ENCODE data around the gene TMEM272. TPM values are rescaled to one million over a fixed set of nuclear protein-coding genes. Genes with fewer than 3 reads are reported as not detected.
A peak's percentile ranks its signal among the peaks of the same experiment; 100 is the strongest.

Gene TMEM272
- total and polyA plus RNA-seq, 9 of the 15 experiments (the other 6 are each of a cell fraction or from before 2014, with no cell fraction given) = 0.04 to 0.16 (median 0.06) TPM; not detected in 2

DNA sequence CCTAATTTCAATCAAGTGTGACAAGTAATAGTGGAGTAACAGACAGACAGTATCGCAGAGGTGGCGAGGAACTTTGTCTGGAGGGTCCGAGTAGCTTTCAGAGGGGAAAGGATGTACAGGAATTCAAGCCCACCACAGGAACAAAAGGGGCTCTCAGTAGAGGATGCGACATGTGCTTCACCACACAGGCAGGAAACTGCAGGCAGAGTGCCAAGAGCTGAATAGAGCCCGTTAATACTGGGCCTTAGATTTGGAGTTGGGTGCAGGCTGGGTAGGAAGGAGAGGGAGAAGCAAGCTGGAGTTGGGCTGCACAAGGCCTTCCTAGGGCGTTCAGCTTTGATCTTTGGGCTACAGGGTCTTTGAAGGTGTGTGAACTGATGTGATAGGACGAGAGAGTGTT lies 18.0 kb upstream of the TMEM272 start:
- no peak overlapping the region for H3K4me2 ChIP-seq (ENCODE audit: insufficient read depth, low read length)
- no TSS peak for BruUV-seq (replicated peaks)
- CTCF ChIA-PET (ENCODE audit: low intra/inter-chr PET ratio) = no interaction called here
- H3K9me3 ChIP-seq (replicated peaks; ENCODE audit: control insufficient read depth, insufficient read depth, low read depth, low read length) = no peaks in the 10 kb centered on the region
- no peak for ATAC-seq
- POLR2A ChIA-PET = interaction anchor here (1.2 kb wide), 1 partner anchor 18 kb away, joined by 3 read pairs; no protein-coding TSS in a partner anchor
- no peak overlapping the region for H3K27ac ChIP-seq (ENCODE audit: extremely low read depth, low read depth, low read length)
- H3K9ac ChIP-seq (ENCODE audit: insufficient read depth in 1 of 2, low read depth in 2 of 2, low read length in 2 of 2) = no peak overlapping the region
- H3K4me1 ChIP-seq (replicated peaks in 1 of 2; ENCODE audit: control insufficient read depth in 2 of 2, insufficient read depth in 2 of 2, low read length in 2 of 2) = no peaks in the 10 kb centered on the region; a peak in 1 of 5 replicates
- in situ Hi-C loops (cut with MboI) (no loop called here), intact Hi-C loops (cut with micrococcal nuclease) (no loop called here)
- 75% methylated on average over 6 of the region's 7 CpGs for WGBS (ENCODE audit: insufficient coverage, low coverage, missing lambda C conversion rate)
- H3K4me3 ChIP-seq = no peak overlapping the region
- H3K9me1 ChIP-seq (ENCODE audit: control insufficient read depth, insufficient read depth, low read length) = no peaks in the 10 kb centered on the region
- DNase-seq (ENCODE audit: extremely low read depth in 1 of 4, low spot score in 3 of 4) = no peak
- no peaks in the 10 kb centered on the region for H3K27me3 ChIP-seq (ENCODE audit: control insufficient read depth in 2 of 2, insufficient read depth in 2 of 2, low read length in 2 of 2)
- FAIRE-seq = no peak
- no peaks in the 10 kb centered on the region for H3K79me2 ChIP-seq (ENCODE audit: control insufficient read depth, insufficient read depth, low read length)
- H4K20me1 ChIP-seq (replicated peaks; ENCODE audit: control insufficient read depth, insufficient read depth, low read length) = no peaks in the 10 kb centered on the region
- H3K36me3 ChIP-seq (ENCODE audit: control insufficient read depth, insufficient read depth, low read length) = no peaks in the 10 kb centered on the region
- TF ChIP-seq FUS (optimal IDR thresholded peaks at IDR 0.05; ENCODE audit: low read depth, low read length) (no peak), ZNF639 (CRISPR knock-in tag; conservative IDR thresholded peaks at IDR 0.05 in 1 of 2, IDR thresholded peaks at IDR 0.05 in 1 of 2) (no peak)
- H2AFZ ChIP-seq (ENCODE audit: low read depth, low read length) = no peak overlapping the region

DNA sequence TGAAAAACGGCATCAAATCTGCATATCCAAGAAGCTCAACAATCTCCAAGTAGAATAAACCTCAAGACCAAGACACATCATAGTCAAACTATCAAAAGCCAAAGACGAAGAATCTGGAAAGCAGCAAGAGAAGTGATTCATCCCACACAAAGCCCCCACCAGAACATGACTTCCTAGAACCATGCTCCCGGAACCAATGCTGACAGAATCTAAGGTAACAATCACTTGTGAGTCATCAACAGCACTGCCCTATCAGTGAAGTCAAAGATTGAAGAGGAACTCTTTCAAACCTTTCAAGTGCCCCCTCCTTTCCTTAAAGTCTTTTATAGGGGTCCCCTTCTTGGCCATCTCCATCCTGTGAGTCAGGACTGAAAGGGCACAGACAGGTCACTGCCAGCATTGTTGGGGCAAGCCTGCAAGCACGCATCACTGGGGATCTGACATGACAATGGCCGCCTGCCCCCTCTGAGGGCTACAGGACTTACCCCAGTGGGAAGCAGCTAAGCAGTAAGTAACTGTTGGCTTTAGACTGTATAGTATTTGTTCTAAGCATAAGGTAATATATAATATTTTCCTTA lies 16.8 kb upstream of the TMEM272 start, which contains the start of gene CCDC70:
TSS of gene CCDC70 (plus strand) at position 247 of the 578 bp plus-strand sequence. CDS start 3,443 bp downstream, outside the sequence.
- ATAC-seq = peak; percentile 65; the same call in 2 of the 3 replicates
- DNase-seq (ENCODE audit: extremely low read depth in 1 of 4, low spot score in 3 of 4) = peak; percentile 19 to 50 (median 29)
- no peak within 1 kb of the TSS for H3K4me2 ChIP-seq (ENCODE audit: insufficient read depth, low read length)
- no peak for TF ChIP-seq KAT7 (CRISPR knock-in tag; IDR thresholded peaks at IDR 0.05; ENCODE audit: borderline replicate concordance)
- TF ChIP-seq MYC (IDR thresholded peaks at IDR 0.05; ENCODE audit: low read depth, low read length) = peak; percentile 20; the same call in 1 of the 2 replicates
- no peak for TF ChIP-seq MYC (CRISPR knock-in tag; IDR thresholded peaks at IDR 0.05; ENCODE audit: borderline replicate concordance, low read depth)
- 0 out of 2 replicates have a peak, but pooled peaks have one; percentile 29 for TF ChIP-seq ZEB2 (IDR thresholded peaks at IDR 0.05)
- TF ChIP-seq FOSL1 (tag; conservative IDR thresholded peaks at IDR 0.05) = peak; percentile 92
- TF ChIP-seq, protein P1, sequence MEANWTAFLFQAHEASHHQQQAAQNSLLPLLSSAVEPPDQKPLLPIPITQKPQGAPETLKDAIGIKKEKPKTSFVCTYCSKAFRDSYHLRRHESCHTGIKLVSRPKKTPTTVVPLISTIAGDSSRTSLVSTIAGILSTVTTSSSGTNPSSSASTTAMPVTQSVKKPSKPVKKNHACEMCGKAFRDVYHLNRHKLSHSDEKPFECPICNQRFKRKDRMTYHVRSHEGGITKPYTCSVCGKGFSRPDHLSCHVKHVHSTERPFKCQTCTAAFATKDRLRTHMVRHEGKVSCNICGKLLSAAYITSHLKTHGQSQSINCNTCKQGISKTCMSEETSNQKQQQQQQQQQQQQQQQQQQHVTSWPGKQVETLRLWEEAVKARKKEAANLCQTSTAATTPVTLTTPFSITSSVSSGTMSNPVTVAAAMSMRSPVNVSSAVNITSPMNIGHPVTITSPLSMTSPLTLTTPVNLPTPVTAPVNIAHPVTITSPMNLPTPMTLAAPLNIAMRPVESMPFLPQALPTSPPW (CRISPR knock-in tag; IDR thresholded peaks at IDR 0.05) = 0 out of 2 replicates have a peak, but pooled peaks have one; percentile 31
- TF ChIP-seq KDM4B (IDR thresholded peaks at IDR 0.05; ENCODE audit: borderline replicate concordance in 2 of 2, low read depth in 1 of 2) = no peak
- TF ChIP-seq, protein P2, sequence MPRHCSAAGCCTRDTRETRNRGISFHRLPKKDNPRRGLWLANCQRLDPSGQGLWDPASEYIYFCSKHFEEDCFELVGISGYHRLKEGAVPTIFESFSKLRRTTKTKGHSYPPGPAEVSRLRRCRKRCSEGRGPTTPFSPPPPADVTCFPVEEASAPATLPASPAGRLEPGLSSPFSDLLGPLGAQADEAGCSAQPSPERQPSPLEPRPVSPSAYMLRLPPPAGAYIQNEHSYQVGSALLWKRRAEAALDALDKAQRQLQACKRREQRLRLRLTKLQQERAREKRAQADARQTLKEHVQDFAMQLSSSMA (CRISPR knock-in tag; IDR thresholded peaks at IDR 0.05) = no peak

More for the DNA sequence above, 16.8 kb upstream of the TMEM272 start, which contains the start of gene CCDC70:
- H3K4me3 ChIP-seq = no peak within 1 kb of the TSS
- no peaks in the 10 kb centered on the region for H3K79me2 ChIP-seq (ENCODE audit: control insufficient read depth, insufficient read depth, low read length)
- H3K9ac ChIP-seq (ENCODE audit: insufficient read depth in 1 of 2, low read depth in 2 of 2, low read length in 2 of 2) = no peak within 1 kb of the TSS
- no peaks in the 10 kb centered on the region for H3K27me3 ChIP-seq (ENCODE audit: control insufficient read depth in 2 of 2, insufficient read depth in 2 of 2, low read length in 2 of 2)
- BruUV-seq (replicated peaks) = no TSS peak
- peak; percentile 29 for FAIRE-seq
- ChIA-PET POLR2A (no interaction called here), CTCF (ENCODE audit: low intra/inter-chr PET ratio) (no interaction called here)
- intact Hi-C loops (cut with micrococcal nuclease) = no loop called here
- in situ Hi-C loops (cut with MboI) = no loop called here
- no peaks in the 10 kb centered on the region for H3K9me1 ChIP-seq (ENCODE audit: control insufficient read depth, insufficient read depth, low read length)
- H3K4me1 ChIP-seq (replicated peaks in 1 of 2; ENCODE audit: control insufficient read depth in 2 of 2, insufficient read depth in 2 of 2, low read length in 2 of 2) = no peaks in the 10 kb centered on the region; a peak in 1 of 5 replicates
- H3K27ac ChIP-seq (ENCODE audit: extremely low read depth, low read depth, low read length) = no peak within 1 kb of the TSS
- no peaks in the 10 kb centered on the region for H3K36me3 ChIP-seq (ENCODE audit: control insufficient read depth, insufficient read depth, low read length)
- H4K20me1 ChIP-seq (replicated peaks; ENCODE audit: control insufficient read depth, insufficient read depth, low read length) = no peaks in the 10 kb centered on the region
- WGBS (ENCODE audit: insufficient coverage, low coverage, missing lambda C conversion rate) = 21% methylated on average over 5 of the region's 5 CpGs
- no peak within 1 kb of the TSS for H2AFZ ChIP-seq (ENCODE audit: low read depth, low read length)
- no peaks in the 10 kb centered on the region for H3K9me3 ChIP-seq (replicated peaks; ENCODE audit: control insufficient read depth, insufficient read depth, low read depth, low read length)
